K562 (cell line): ENCODE results near the gene DOK4. TPM values are rescaled to one million over a fixed set of nuclear protein-coding genes. Genes with fewer than 3 reads are reported as not detected.
A peak's percentile ranks its signal among the peaks of the same experiment; 100 is the strongest.

Experiments used
- ATAC-seq: fragments of 200-7000 bp; cut with Tn5 transposase; 3 replicates; pipeline ENCODE4 v1.9.1; 2020; ENCODE audit warnings: moderate library complexity
- BruUV-seq: library from RNA; stranded (reverse); fragments of 400-500 nt; replicated peaks from 2 replicates; lab custom pipeline; 2021; lab: Mats Ljungman, UMichigan
- CTCF ChIA-PET: fragments of 300-600 bp; formaldehyde crosslinking; extraction: SDS; loops from one replicate; lab custom pipeline; 2021; ENCODE audit warnings: low intra/inter-chr PET ratio; lab: Yijun Ruan, JAX
- POLR2A ChIA-PET: fragments of 300-600, 350-650 bp; sonication (Branson Sonifier 250); formaldehyde crosslinking; extraction: SDS; loops from one replicate; lab custom pipeline; 2021; ENCODE audit warnings: antibody characterized with exemption, inconsistent platforms; lab: Yijun Ruan, JAX
- DNase-seq, 4 experiments: peaks; one replicate each; pipeline versions ENCODE4 v3.0.0 to v3.0.0-alpha.2; 2011 to 2018; ENCODE audit warnings: low spot score in 3 of 4, mixed read lengths in 3 of 4; ENCODE audit errors: extremely low read depth in 1 of 4
- FAIRE-seq: peaks from 2 replicates; lab custom pipeline; 2011; peaks lifted over from hg19 to GRCh38; lab: Jason Lieb, UNC
- H2AFZ ChIP-seq: 2 replicates; pipeline ENCODE4 v1.6.0; 2011; ENCODE audit warnings: low read depth, low read length, control low read depth, inconsistent platforms
- H3K27ac ChIP-seq: fragments of 200-600 bp; 3 replicates; pipeline ENCODE4 v1.8.0; 2011; ENCODE audit warnings: low read depth, mild to moderate bottlenecking, control low read depth, inconsistent platforms, low read length, moderate library complexity, mixed read lengths; ENCODE audit errors: extremely low read depth
- H3K27me3 ChIP-seq, 2 experiments: fragments of 300-600 bp in 1 of 2; 2 replicates in 1 of 2; 3 replicates in 1 of 2; pipeline versions ENCODE4 v1.6.0 to v1.8.0; 2011; ENCODE audit warnings: inconsistent platforms in 2 of 2, low read length in 2 of 2, mild to moderate bottlenecking in 1 of 2, mixed read lengths in 1 of 2, moderate library complexity in 1 of 2; ENCODE audit not compliant: control insufficient read depth in 2 of 2, insufficient read depth in 2 of 2
- H3K36me3 ChIP-seq: fragments of 300-600 bp; 3 replicates; pipeline ENCODE4 v1.8.0; 2011; ENCODE audit warnings: mild to moderate bottlenecking, low read length, inconsistent platforms; ENCODE audit not compliant: control insufficient read depth, insufficient read depth
- H3K4me1 ChIP-seq, 2 experiments: fragments of 200-600 bp in 1 of 2; replicated peaks in 1 of 2; 2 replicates in 1 of 2; 3 replicates in 1 of 2; pipeline versions ENCODE4 v1.5.1 to v1.8.0; 2011; ENCODE audit warnings: inconsistent platforms in 2 of 2, low read length in 2 of 2, mild to moderate bottlenecking in 1 of 2, mixed read lengths in 1 of 2, moderate library complexity in 1 of 2; ENCODE audit not compliant: control insufficient read depth in 2 of 2, insufficient read depth in 2 of 2
- H3K4me2 ChIP-seq: 2 replicates; pipeline ENCODE4 v1.6.1; 2011; ENCODE audit warnings: low read length, control low read depth, inconsistent platforms, mixed read lengths; ENCODE audit not compliant: insufficient read depth
- H3K4me3 ChIP-seq: fragments of 200-600 bp; sonication (generic), shearing (Covaris generic); 2 replicates; pipeline ENCODE4 v1.5.1; 2016; ENCODE audit warnings: control low read depth, inconsistent platforms
- H3K79me2 ChIP-seq: fragments of 200-600 bp; 3 replicates; pipeline ENCODE4 v1.8.0; 2011; ENCODE audit warnings: low read length, inconsistent platforms; ENCODE audit not compliant: control insufficient read depth, insufficient read depth
- H3K9ac ChIP-seq, 2 experiments: 2 replicates each; pipeline versions ENCODE4 v1.6.0 to v1.6.1; 2011; ENCODE audit warnings: low read depth in 2 of 2, low read length in 2 of 2, control low read depth in 1 of 2, inconsistent platforms in 1 of 2, mild to moderate bottlenecking in 1 of 2, mixed read lengths in 1 of 2; ENCODE audit not compliant: insufficient read depth in 1 of 2
- H3K9me1 ChIP-seq: one replicate; pipeline ENCODE4 v1.6.0; 2011; ENCODE audit warnings: inconsistent platforms, mild to moderate bottlenecking, low read length, moderate library complexity; ENCODE audit not compliant: control insufficient read depth, insufficient read depth
- H3K9me3 ChIP-seq: replicated peaks from 2 replicates; pipeline ENCODE4 v1.5.1; 2011; ENCODE audit warnings: low read depth, low read length, inconsistent platforms; ENCODE audit not compliant: control insufficient read depth, insufficient read depth
- H4K20me1 ChIP-seq: replicated peaks from 2 replicates; pipeline ENCODE4 v1.6.1; 2011; ENCODE audit warnings: low read length, inconsistent platforms, mixed read lengths; ENCODE audit not compliant: control insufficient read depth, insufficient read depth
- CBFA2T3 ChIP-seq: fragments of 450-650 bp; IDR thresholded peaks from 2 replicates; pipeline ENCODE4 v1.6.1; 2017
- CTBP1 ChIP-seq: fragments of 450-650 bp; IDR thresholded peaks from 2 replicates; pipeline ENCODE4 v1.6.1; 2016; ENCODE audit warnings: borderline replicate concordance
- DIDO1 ChIP-seq: fragments of 450-650 bp; IDR thresholded peaks from 2 replicates; pipeline ENCODE4 v1.6.1; 2016; ENCODE audit warnings: low read depth, missing biosample characterization, missing genetic modification characterization
- FOXK1 ChIP-seq: sonication (generic); formaldehyde crosslinking; IDR thresholded peaks from 2 replicates; pipeline ENCODE4 v1.8.0; 2022; ENCODE audit warnings: missing genetic modification reagents, mild to moderate bottlenecking, borderline replicate concordance
- IRF2 ChIP-seq: sonication (generic); formaldehyde crosslinking; IDR thresholded peaks from 2 replicates; pipeline ENCODE4 v1.8.1; 2022; ENCODE audit warnings: mild to moderate bottlenecking, missing genetic modification reagents
- L3MBTL2 ChIP-seq: fragments of 450-650 bp; IDR thresholded peaks from 2 replicates; pipeline ENCODE4 v1.6.1; 2016; ENCODE audit warnings: mild to moderate bottlenecking, moderate library complexity
- STAT5B ChIP-seq: fragments of 250-450 bp; sonication (Bioruptor Pico); IDR thresholded peaks from 2 replicates; pipeline ENCODE4 v1.8.0; 2021; ENCODE audit warnings: mild to moderate bottlenecking, inconsistent platforms
- TOE1 ChIP-seq, 2 experiments: fragments of 450-650 bp in 1 of 2; sonication (generic) in 1 of 2; formaldehyde crosslinking in 1 of 2; IDR thresholded peaks; 2 replicates each; pipeline versions ENCODE4 v1.7.1 to v1.8.0; 2016 to 2022; ENCODE audit warnings: borderline replicate concordance in 2 of 2, mild to moderate bottlenecking in 2 of 2, antibody characterized with exemption in 1 of 2, inconsistent platforms in 1 of 2, low read depth in 1 of 2, missing genetic modification reagents in 1 of 2, moderate library complexity in 1 of 2
- ZFX ChIP-seq: sonication (generic); formaldehyde crosslinking; IDR thresholded peaks from 2 replicates; pipeline ENCODE4 v1.8.0; 2022; ENCODE audit warnings: mild to moderate bottlenecking, missing genetic modification reagents, moderate library complexity
- ZNF133 ChIP-seq: fragments of 250-450 bp; sonication (Bioruptor Pico); IDR thresholded peaks from 2 replicates; pipeline ENCODE4 v1.4.0; 2020; ENCODE audit warnings: mild to moderate bottlenecking
- ZNF57 ChIP-seq: fragments of 450-650 bp; formaldehyde crosslinking; IDR thresholded peaks from 2 replicates; pipeline ENCODE4 v1.4.0; 2020; ENCODE audit warnings: mild to moderate bottlenecking, moderate library complexity
- WGBS: fragments of 100-300 bp; shearing (Covaris generic); methylation state at CpG from one replicate; pipeline ENCODE4 v1.1.6; 2016; ENCODE audit warnings: low coverage, mixed read lengths; ENCODE audit not compliant: insufficient coverage; ENCODE audit errors: missing lambda C conversion rate; 5-methylcytosine and 5-hydroxymethylcytosine counted together
- in situ Hi-C: fragments of 300-500 bp; cut with MboI; formaldehyde crosslinking; loops from 4 replicates; pipeline ENCODE4 v1.15.0; 2018; ENCODE audit warnings: inconsistent platforms, mixed read lengths
- intact Hi-C: fragments of 100-400 bp; cut with micrococcal nuclease; formaldehyde crosslinking; loops from 2 replicates; pipeline ENCODE4 v1.14.2; 2022
- polyA plus RNA-seq, 8 experiments: library from polyadenylated mRNA; depleted of rRNA in 4 of 8; stranded (reverse) in 5 of 8; unstranded in 3 of 8; fragments of >200 nt; fragmentation: Nextera tagmentation in 2 of 8; fragmentation: Illumina TruSeq in 1 of 8; extraction: Ambion mirVana in 2 of 8; extraction: Trizol in 1 of 8; gene quantifications; 2 replicates each; pipeline versions ENCODE4 v1.2.1 to v1.2.3, GENCODE V29; 2011 to 2014; ENCODE audit warnings: inconsistent platforms in 1 of 8, missing spikeins in 1 of 8
- total RNA-seq, 7 experiments: library from RNA; depleted of rRNA in 6 of 7; stranded (reverse); fragments of >200 nt in 6 of 7; fragmentation: Illumina TruSeq in 2 of 7; extraction: Trizol in 2 of 7; gene quantifications; 2 replicates each; pipeline versions ENCODE4 v1.2.1 to v1.2.3, GENCODE V29; 2011 to 2021; ENCODE audit warnings: low replicate concordance in 1 of 7
- TF ChIP-seq, protein P1 (sequence below): fragments of 200-800 bp; sonication (Bioruptor generic); IDR thresholded peaks from 2 replicates; pipeline ENCODE4 v1.6.1; 2017; ENCODE audit warnings: missing genetic modification characterization, missing compliant biosample characterization
- TF ChIP-seq, protein P2 (sequence below): fragments of 450-650 bp; IDR thresholded peaks from 2 replicates; pipeline ENCODE4 v1.6.1; 2017; ENCODE audit warnings: antibody characterized with exemption, mild to moderate bottlenecking
- TF ChIP-seq, protein P3 (sequence below): fragments of 450-650 bp; formaldehyde crosslinking; conservative IDR thresholded peaks from 2 replicates; pipeline ENCODE4 v1.4.0; 2022; ENCODE audit warnings: mild to moderate bottlenecking, missing genetic modification characterization

DOK4 gene
- total and polyA plus RNA-seq, 9 of the 15 experiments (the other 6 are each of a cell fraction or from before 2014, with no cell fraction given): 0.10 to 14.4 (median 8.3) TPM

GRCh38 chr16:57479976-57480753, 6.1 kb downstream of the DOK4 start:
- Histone ChIP-seq H3K79me2 (no peaks in the 10 kb centered on the region), H2AFZ (peak overlapping the region; percentile 80), H3K9me3 (no peaks in the 10 kb centered on the region), H3K36me3 (no peaks in the 10 kb centered on the region), H3K4me3 (no peak overlapping the region), H3K27me3 (no peaks in the 10 kb centered on the region), H3K9ac (peak overlapping the region; percentile 26 to 83; a peak in 2 of 4 replicates), H3K27ac (peak overlapping the region; percentile 15; the same call in 1 of the 3 replicates), H4K20me1 (no peaks in the 10 kb centered on the region), H3K4me2 (peak overlapping the region; percentile 58), H3K4me1 (peaks cover 27 to 61% of the 10 kb centered on the region in 2 experiments), H3K9me1 (no peaks in the 10 kb centered on the region)
- ATAC-seq (peak; percentile 82), FAIRE-seq (peak; percentile 88), DNase-seq (peak; percentile 76 to 85 (median 80))
- in situ Hi-C loops (loop anchor here (5.0 kb wide), 1 partner anchor 37 kb away; no protein-coding TSS in a partner anchor), intact Hi-C loops (no loop called here)
- POLR2A ChIA-PET: interaction anchor here (0.7 to 1.1 kb wide), 2 partner anchors 18 to 49 kb away, joined by 3 to 6 read pairs; partner anchors contain the start of gene POLR2C
- CTCF ChIA-PET: no interaction called here
- WGBS: 16% methylated on average over 15 of the region's 15 CpGs
- no TSS peak for BruUV-seq
- TF ChIP-seq, protein P1, sequence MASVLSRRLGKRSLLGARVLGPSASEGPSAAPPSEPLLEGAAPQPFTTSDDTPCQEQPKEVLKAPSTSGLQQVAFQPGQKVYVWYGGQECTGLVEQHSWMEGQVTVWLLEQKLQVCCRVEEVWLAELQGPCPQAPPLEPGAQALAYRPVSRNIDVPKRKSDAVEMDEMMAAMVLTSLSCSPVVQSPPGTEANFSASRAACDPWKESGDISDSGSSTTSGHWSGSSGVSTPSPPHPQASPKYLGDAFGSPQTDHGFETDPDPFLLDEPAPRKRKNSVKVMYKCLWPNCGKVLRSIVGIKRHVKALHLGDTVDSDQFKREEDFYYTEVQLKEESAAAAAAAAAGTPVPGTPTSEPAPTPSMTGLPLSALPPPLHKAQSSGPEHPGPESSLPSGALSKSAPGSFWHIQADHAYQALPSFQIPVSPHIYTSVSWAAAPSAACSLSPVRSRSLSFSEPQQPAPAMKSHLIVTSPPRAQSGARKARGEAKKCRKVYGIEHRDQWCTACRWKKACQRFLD (CRISPR knock-in tag): no peak
- TF ChIP-seq DIDO1 (tag) (no peak), CTBP1 (0 out of 2 replicates have a peak, but pooled peaks have one; percentile 13), STAT5B (CRISPR knock-in tag) (no peak), CBFA2T3 (no peak), ZNF57 (no peak), TOE1 (IDR thresholded peaks at IDR 0.05; ENCODE audit: borderline replicate concordance) (no peak), TOE1 (CRISPR knock-in tag; IDR thresholded peaks at IDR 0.05; ENCODE audit: borderline replicate concordance, low read depth) (no peak), IRF2 (CRISPR knock-in tag) (no peak), FOXK1 (CRISPR knock-in tag) (peak; percentile 42; the same call in 1 of the 2 replicates), L3MBTL2 (peak; percentile 85), ZNF133 (CRISPR knock-in tag) (no peak), ZFX (CRISPR knock-in tag) (peak; percentile 90)
- TF ChIP-seq, protein P2, sequence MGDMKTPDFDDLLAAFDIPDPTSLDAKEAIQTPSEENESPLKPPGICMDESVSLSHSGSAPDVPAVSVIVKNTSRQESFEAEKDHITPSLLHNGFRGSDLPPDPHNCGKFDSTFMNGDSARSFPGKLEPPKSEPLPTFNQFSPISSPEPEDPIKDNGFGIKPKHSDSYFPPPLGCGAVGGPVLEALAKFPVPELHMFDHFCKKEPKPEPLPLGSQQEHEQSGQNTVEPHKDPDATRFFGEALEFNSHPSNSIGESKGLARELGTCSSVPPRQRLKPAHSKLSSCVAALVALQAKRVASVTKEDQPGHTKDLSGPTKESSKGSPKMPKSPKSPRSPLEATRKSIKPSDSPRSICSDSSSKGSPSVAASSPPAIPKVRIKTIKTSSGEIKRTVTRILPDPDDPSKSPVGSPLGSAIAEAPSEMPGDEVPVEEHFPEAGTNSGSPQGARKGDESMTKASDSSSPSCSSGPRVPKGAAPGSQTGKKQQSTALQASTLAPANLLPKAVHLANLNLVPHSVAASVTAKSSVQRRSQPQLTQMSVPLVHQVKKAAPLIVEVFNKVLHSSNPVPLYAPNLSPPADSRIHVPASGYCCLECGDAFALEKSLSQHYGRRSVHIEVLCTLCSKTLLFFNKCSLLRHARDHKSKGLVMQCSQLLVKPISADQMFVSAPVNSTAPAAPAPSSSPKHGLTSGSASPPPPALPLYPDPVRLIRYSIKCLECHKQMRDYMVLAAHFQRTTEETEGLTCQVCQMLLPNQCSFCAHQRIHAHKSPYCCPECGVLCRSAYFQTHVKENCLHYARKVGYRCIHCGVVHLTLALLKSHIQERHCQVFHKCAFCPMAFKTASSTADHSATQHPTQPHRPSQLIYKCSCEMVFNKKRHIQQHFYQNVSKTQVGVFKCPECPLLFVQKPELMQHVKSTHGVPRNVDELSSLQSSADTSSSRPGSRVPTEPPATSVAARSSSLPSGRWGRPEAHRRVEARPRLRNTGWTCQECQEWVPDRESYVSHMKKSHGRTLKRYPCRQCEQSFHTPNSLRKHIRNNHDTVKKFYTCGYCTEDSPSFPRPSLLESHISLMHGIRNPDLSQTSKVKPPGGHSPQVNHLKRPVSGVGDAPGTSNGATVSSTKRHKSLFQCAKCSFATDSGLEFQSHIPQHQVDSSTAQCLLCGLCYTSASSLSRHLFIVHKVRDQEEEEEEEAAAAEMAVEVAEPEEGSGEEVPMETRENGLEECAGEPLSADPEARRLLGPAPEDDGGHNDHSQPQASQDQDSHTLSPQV: 0 out of 2 replicates have a peak, but pooled peaks have one; percentile 47
- TF ChIP-seq, protein P3, sequence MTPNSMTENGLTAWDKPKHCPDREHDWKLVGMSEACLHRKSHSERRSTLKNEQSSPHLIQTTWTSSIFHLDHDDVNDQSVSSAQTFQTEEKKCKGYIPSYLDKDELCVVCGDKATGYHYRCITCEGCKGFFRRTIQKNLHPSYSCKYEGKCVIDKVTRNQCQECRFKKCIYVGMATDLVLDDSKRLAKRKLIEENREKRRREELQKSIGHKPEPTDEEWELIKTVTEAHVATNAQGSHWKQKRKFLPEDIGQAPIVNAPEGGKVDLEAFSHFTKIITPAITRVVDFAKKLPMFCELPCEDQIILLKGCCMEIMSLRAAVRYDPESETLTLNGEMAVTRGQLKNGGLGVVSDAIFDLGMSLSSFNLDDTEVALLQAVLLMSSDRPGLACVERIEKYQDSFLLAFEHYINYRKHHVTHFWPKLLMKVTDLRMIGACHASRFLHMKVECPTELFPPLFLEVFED (CRISPR knock-in tag): no peak
